Smooth muscle cell (in vitro differentiated cells): ENCODE data around the gene NEDD4L. TPM values are rescaled to one million over a fixed set of nuclear protein-coding genes. Genes with fewer than 3 reads are reported as not detected.

ENCODE experiments used
- DNase-seq: peaks from one replicate; lab custom pipeline; 2025; ENCODE audit not compliant: unreplicated experiment; lab: John Stamatoyannopoulos, UW
- H2AFZ ChIP-seq: fragments of 200-600 bp; sonication (generic); 2 replicates; pipeline ENCODE4 v1.6.0; 2016; ENCODE audit warnings: antibody characterized with exemption, low read depth, mild to moderate bottlenecking
- H3F3A ChIP-seq: fragments of 200-600 bp; sonication (generic); 2 replicates; pipeline ENCODE4 v1.6.0; 2017; ENCODE audit warnings: antibody characterized with exemption, low read depth
- H3K27ac ChIP-seq: fragments of 200-600 bp; sonication (generic); 2 replicates; pipeline ENCODE4 v1.5.1; 2016; ENCODE audit warnings: low read depth, mild to moderate bottlenecking
- H3K27me3 ChIP-seq: fragments of 200-600 bp; sonication (generic); 2 replicates; pipeline ENCODE4 v1.6.1; 2016; ENCODE audit warnings: low read depth, mild to moderate bottlenecking
- H3K36me3 ChIP-seq: fragments of 200-600 bp; sonication (generic); 2 replicates; pipeline ENCODE4 v1.5.1; 2016; ENCODE audit warnings: low read depth
- H3K4me1 ChIP-seq: fragments of 200-600 bp; sonication (generic); 2 replicates; pipeline ENCODE4 v1.5.1; 2016; ENCODE audit warnings: low read depth
- H3K4me2 ChIP-seq: fragments of 200-600 bp; sonication (generic); 2 replicates; pipeline ENCODE4 v1.6.0; 2016; ENCODE audit warnings: mild to moderate bottlenecking
- H3K4me3 ChIP-seq: fragments of 200-600 bp; sonication (generic); 2 replicates; pipeline ENCODE4 v1.5.1; 2016; ENCODE audit warnings: mild to moderate bottlenecking
- H3K79me2 ChIP-seq: fragments of 200-600 bp; sonication (generic); 2 replicates; pipeline ENCODE4 v1.6.0; 2016; ENCODE audit warnings: low read depth, mild to moderate bottlenecking
- H3K9ac ChIP-seq: fragments of 200-600 bp; sonication (generic); 2 replicates; pipeline ENCODE4 v1.6.0; 2016; ENCODE audit warnings: low read depth
- H3K9me3 ChIP-seq: fragments of 200-600 bp; sonication (generic); replicated peaks from 2 replicates; pipeline ENCODE4 v1.5.1; 2016; ENCODE audit warnings: low read depth
- H4K20me1 ChIP-seq: fragments of 200-600 bp; sonication (generic); 2 replicates; pipeline ENCODE4 v1.6.0; 2016; ENCODE audit warnings: low read depth
- CTCF ChIP-seq: fragments of 200-600 bp; sonication (generic); IDR thresholded peaks from 2 replicates; pipeline ENCODE4 v1.5.1; 2017; ENCODE audit warnings: borderline replicate concordance, mild to moderate bottlenecking, antibody characterized with exemption; ENCODE audit not compliant: insufficient read depth, poor library complexity, severe bottlenecking
- WGBS: methylation state at CpG from one replicate; pipeline ENCODE4 v1.1.7; 2016; ENCODE audit warnings: low lambda C conversion rate; 5-methylcytosine and 5-hydroxymethylcytosine counted together
- polyA plus RNA-seq: library from polyadenylated mRNA; unstranded; fragments of >200 nt; fragmentation: Nextera tagmentation; extraction: Ambion mirVana; gene quantifications from 2 replicates; pipeline ENCODE4 v1.2.1, GENCODE V29; 2016
- total RNA-seq: library from RNA; depleted of rRNA; stranded (reverse); fragments of >200 nt; gene quantifications from 2 replicates; pipeline ENCODE4 v1.2.3, GENCODE V29; 2014

The NEDD4L gene
- total and polyA plus RNA-seq, 2 experiments from 2014 or later: 8.7 to 41.3 TPM

DNA sequence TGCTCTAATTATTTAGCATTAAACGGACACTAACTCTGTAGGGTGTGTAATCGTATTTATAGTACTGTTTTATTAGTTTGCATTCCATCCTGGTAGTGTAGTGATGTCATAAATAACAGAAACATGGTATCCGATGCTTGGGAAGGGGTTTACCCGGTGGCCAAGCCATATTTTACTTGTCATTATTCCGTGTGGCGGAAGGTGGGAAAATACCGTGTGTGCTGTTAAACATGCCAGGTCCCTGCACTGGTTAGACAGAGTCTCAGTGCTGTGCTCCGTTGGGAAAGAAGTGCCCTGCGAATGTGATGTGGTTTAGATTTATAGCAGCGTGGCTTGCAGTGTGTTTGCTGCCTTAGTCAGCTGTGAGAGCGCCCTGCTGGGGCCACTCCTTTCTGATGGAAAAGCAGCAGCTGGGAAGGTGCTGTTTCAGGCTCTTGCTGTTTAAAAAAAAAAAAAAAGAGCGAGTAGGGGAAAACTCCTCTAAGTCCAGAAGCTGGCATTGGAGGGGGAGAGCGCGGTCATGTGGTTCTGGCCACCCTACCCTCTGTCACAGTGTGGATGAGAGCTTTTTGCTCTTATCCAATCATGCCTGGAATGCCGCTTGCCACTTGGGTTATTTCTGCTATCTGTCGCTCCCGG, 211.0 kb downstream of the NEDD4L start:
- H3K27ac ChIP-seq: peak overlapping the region; percentile 53
- H3K79me2 ChIP-seq: no peaks in the 10 kb centered on the region
- peaks cover 3% of the 10 kb centered on the region for H3F3A ChIP-seq
- no peaks in the 10 kb centered on the region for H4K20me1 ChIP-seq
- peaks cover 25% of the 10 kb centered on the region for H3K4me1 ChIP-seq
- no peaks in the 10 kb centered on the region for H3K27me3 ChIP-seq
- peak overlapping the region; percentile 75 for H3K4me2 ChIP-seq
- WGBS: 40% methylated on average over 17 of the region's 17 CpGs
- peak overlapping the region; percentile 38 for H3K9ac ChIP-seq
- H3K9me3 ChIP-seq: no peaks in the 10 kb centered on the region
- H3K4me3 ChIP-seq: peak overlapping the region; percentile 11
- no peak for TF ChIP-seq CTCF
- peak; percentile 20 for DNase-seq
- H3K36me3 ChIP-seq: no peaks in the 10 kb centered on the region
- H2AFZ ChIP-seq: no peak overlapping the region

DNA sequence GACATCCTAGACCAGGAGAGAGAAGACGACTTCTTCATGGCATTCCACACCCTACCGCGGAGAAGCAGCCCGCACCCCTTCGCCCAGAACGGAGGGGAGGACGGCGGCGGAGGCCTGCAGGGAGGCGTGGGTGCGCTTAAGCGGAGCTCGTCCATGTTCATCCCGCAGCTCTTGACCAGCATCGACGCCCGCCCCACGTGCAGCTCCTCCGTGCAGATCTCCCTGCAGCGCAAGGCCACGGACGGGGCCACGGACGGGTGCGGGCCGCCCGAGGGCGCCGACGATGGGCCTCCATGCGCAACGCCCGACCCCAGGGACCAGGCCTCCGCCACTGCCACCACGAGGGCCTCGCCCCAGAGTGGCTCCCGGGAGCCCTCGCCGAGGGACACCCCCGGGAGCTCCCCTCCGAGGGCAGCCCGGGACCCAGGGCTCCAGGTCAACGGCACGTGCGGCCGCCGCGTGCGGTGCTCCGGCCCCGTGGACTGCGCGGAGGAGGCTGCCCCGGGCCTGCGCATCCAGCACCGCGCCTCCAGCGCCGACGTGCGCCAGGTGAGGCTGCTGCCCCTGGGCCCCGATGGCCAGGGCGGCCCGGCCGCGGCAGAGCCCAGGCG, 211.8 kb downstream of the NEDD4L start:
- H3K4me2 ChIP-seq: no peak overlapping the region
- no peak for TF ChIP-seq CTCF
- no peak overlapping the region for H2AFZ ChIP-seq
- no peaks in the 10 kb centered on the region for H3K36me3 ChIP-seq
- DNase-seq: no peak
- peaks cover 25% of the 10 kb centered on the region for H3K4me1 ChIP-seq
- H4K20me1 ChIP-seq: no peaks in the 10 kb centered on the region
- peaks cover 3% of the 10 kb centered on the region for H3F3A ChIP-seq
- H3K9me3 ChIP-seq: no peaks in the 10 kb centered on the region
- H3K9ac ChIP-seq: no peak overlapping the region
- no peak overlapping the region for H3K4me3 ChIP-seq
- no peaks in the 10 kb centered on the region for H3K27me3 ChIP-seq
- H3K27ac ChIP-seq: no peak overlapping the region
- H3K79me2 ChIP-seq: no peaks in the 10 kb centered on the region
- WGBS: 97% methylated on average over 52 of the region's 67 CpGs

GRCh38 chr18:58256316-58257080, 212.5 kb downstream of the NEDD4L start:
- 97% methylated on average over 39 of the region's 39 CpGs for WGBS
- no peak overlapping the region for H3K4me2 ChIP-seq

More at GRCh38 chr18:58256316-58257080, 212.5 kb downstream of the NEDD4L start:
- no peaks in the 10 kb centered on the region for H3K9me3 ChIP-seq
- no peak overlapping the region for H3K27ac ChIP-seq
- no peak overlapping the region for H3K4me3 ChIP-seq
- peaks cover 25% of the 10 kb centered on the region for H3K4me1 ChIP-seq
- H3K27me3 ChIP-seq: no peaks in the 10 kb centered on the region
- no peak overlapping the region for H3K9ac ChIP-seq
- no peak overlapping the region for H2AFZ ChIP-seq
- H4K20me1 ChIP-seq: no peaks in the 10 kb centered on the region
- no peaks in the 10 kb centered on the region for H3K79me2 ChIP-seq
- DNase-seq: no peak
- peaks cover 3% of the 10 kb centered on the region for H3F3A ChIP-seq
- TF ChIP-seq CTCF: no peak
- no peaks in the 10 kb centered on the region for H3K36me3 ChIP-seq
